WTC11 (cell line): Measurements from ENCODE around the gene RNASE4. TPM values are rescaled to one million over a fixed set of nuclear protein-coding genes. Genes with fewer than 3 reads are reported as not detected.

Experiments used
- ATAC-seq: fragments of 200-7000 bp; cut with Tn5 transposase; 2 replicates; pipeline ENCODE4 v1.10.0; 2021; ENCODE audit warnings: mild to moderate bottlenecking, moderate library complexity
- CTCF ChIA-PET: fragments of 300-600 bp; sonication (Branson Sonifier 250); formaldehyde crosslinking; loops from one replicate; lab custom pipeline; 2021; ENCODE audit warnings: antibody characterized with exemption; lab: Charles Lee
- POLR2A ChIA-PET: fragments of 350-600 bp; sonication (Branson Sonifier 250); formaldehyde crosslinking; loops from one replicate; lab custom pipeline; 2021; ENCODE audit warnings: antibody characterized with exemption; lab: Charles Lee
- DNase-seq: peaks from one replicate; pipeline ENCODE4 v3.0.0; 2021; ENCODE audit warnings: low spot score
- H3K27ac Mint-ChIP-seq: 2 replicates; pipeline ENCODE4 v1.8.0; 2021; ENCODE audit warnings: mixed read lengths
- H3K27me3 Mint-ChIP-seq: 2 replicates; pipeline ENCODE4 v1.8.0; 2021; ENCODE audit warnings: low read depth, mild to moderate bottlenecking, moderate library complexity, mixed read lengths
- H3K36me3 Mint-ChIP-seq: 2 replicates; pipeline ENCODE4 v1.8.0; 2021; ENCODE audit warnings: mixed read lengths
- H3K4me1 Mint-ChIP-seq: 2 replicates; pipeline ENCODE4 v1.8.0; 2022; ENCODE audit warnings: mixed read lengths
- H3K4me3 Mint-ChIP-seq: 2 replicates; pipeline ENCODE4 v1.8.0; 2021; ENCODE audit warnings: mild to moderate bottlenecking, moderate library complexity, mixed read lengths
- H3K9me3 Mint-ChIP-seq: 2 replicates; pipeline ENCODE4 v1.8.0; 2021; ENCODE audit warnings: mixed read lengths
- AFF4 ChIP-seq: sonication (generic); formaldehyde crosslinking; IDR thresholded peaks from 2 replicates; pipeline ENCODE4 v1.8.1; 2023; ENCODE audit warnings: mild to moderate bottlenecking, missing genetic modification reagents, borderline replicate concordance
- CREM ChIP-seq: sonication (generic); formaldehyde crosslinking; IDR thresholded peaks from 2 replicates; pipeline ENCODE4 v1.8.1; 2022; ENCODE audit warnings: mild to moderate bottlenecking, missing genetic modification reagents, moderate library complexity
- E2F1 ChIP-seq: sonication (generic); formaldehyde crosslinking; IDR thresholded peaks from 2 replicates; pipeline ENCODE4 v1.8.0; 2022; ENCODE audit warnings: mild to moderate bottlenecking, missing genetic modification reagents
- ERG ChIP-seq: fragments of 250-450 bp; sonication (Bioruptor Pico); IDR thresholded peaks from 2 replicates; pipeline ENCODE4 v1.8.0; 2021; ENCODE audit warnings: mild to moderate bottlenecking
- FOXK1 ChIP-seq: sonication (generic); formaldehyde crosslinking; IDR thresholded peaks from 2 replicates; pipeline ENCODE4 v1.8.0; 2022; ENCODE audit warnings: mild to moderate bottlenecking, moderate library complexity, missing genetic modification reagents
- FOXP1 ChIP-seq: sonication (generic); formaldehyde crosslinking; IDR thresholded peaks from 2 replicates; pipeline ENCODE4 v1.8.0; 2022; ENCODE audit warnings: missing genetic modification reagents, mild to moderate bottlenecking, moderate library complexity, borderline replicate concordance
- GABPB1 ChIP-seq: sonication (generic); formaldehyde crosslinking; IDR thresholded peaks from 2 replicates; pipeline ENCODE4 v1.8.1; 2023; ENCODE audit warnings: mild to moderate bottlenecking, missing genetic modification reagents
- JUN ChIP-seq: sonication (generic); formaldehyde crosslinking; IDR thresholded peaks from 2 replicates; pipeline ENCODE4 v1.8.0; 2023; ENCODE audit warnings: mild to moderate bottlenecking, missing genetic modification reagents
- NFE2L1 ChIP-seq: sonication (generic); formaldehyde crosslinking; IDR thresholded peaks from 2 replicates; pipeline ENCODE4 v1.8.1; 2023; ENCODE audit warnings: missing genetic modification reagents
- PRDM15 ChIP-seq: sonication (generic); formaldehyde crosslinking; IDR thresholded peaks from 2 replicates; pipeline ENCODE4 v1.8.0; 2022; ENCODE audit warnings: missing genetic modification reagents
- SMAD3 ChIP-seq: sonication (generic); formaldehyde crosslinking; IDR thresholded peaks from 2 replicates; pipeline ENCODE4 v1.8.0; 2022; ENCODE audit warnings: missing genetic modification reagents, mild to moderate bottlenecking, borderline replicate concordance
- SOX15 ChIP-seq: fragments of 250-450 bp; sonication (Bioruptor Pico); IDR thresholded peaks from 2 replicates; pipeline ENCODE4 v1.9.0; 2021; ENCODE audit warnings: mild to moderate bottlenecking
- USF2 ChIP-seq: sonication (generic); formaldehyde crosslinking; IDR thresholded peaks from 2 replicates; pipeline ENCODE4 v1.8.1; 2023; ENCODE audit warnings: mild to moderate bottlenecking, missing genetic modification reagents, moderate library complexity
- ZMAT4 ChIP-seq: fragments of 250-450 bp; sonication (Bioruptor Pico); IDR thresholded peaks from 2 replicates; pipeline ENCODE4 v1.9.0; 2021; ENCODE audit warnings: mild to moderate bottlenecking
- ZNF138 ChIP-seq: sonication (generic); formaldehyde crosslinking; conservative IDR thresholded peaks from 2 replicates; pipeline ENCODE4 v1.8.1; 2022; ENCODE audit warnings: mild to moderate bottlenecking, moderate library complexity, missing genetic modification reagents
- ZNF396 ChIP-seq: fragments of 250-450 bp; sonication (Bioruptor Pico); IDR thresholded peaks from 2 replicates; pipeline ENCODE4 v1.8.0; 2021; ENCODE audit warnings: mild to moderate bottlenecking, moderate library complexity, borderline replicate concordance
- ZNF512 ChIP-seq: sonication (generic); formaldehyde crosslinking; IDR thresholded peaks from 2 replicates; pipeline ENCODE4 v1.8.1; 2022; ENCODE audit warnings: missing genetic modification reagents, borderline replicate concordance
- ZNF671 ChIP-seq: fragments of 250-450 bp; sonication (Bioruptor Pico); IDR thresholded peaks from 2 replicates; pipeline ENCODE4 v1.8.0; 2021; ENCODE audit warnings: mild to moderate bottlenecking
- ZSCAN18 ChIP-seq: fragments of 250-450 bp; sonication (Bioruptor Pico); IDR thresholded peaks from 2 replicates; pipeline ENCODE4 v2.1.2; 2022; ENCODE audit warnings: mild to moderate bottlenecking, moderate library complexity
- total RNA-seq: library from RNA; stranded (reverse); gene quantifications from 3 replicates; pipeline ENCODE4 v1.2.3, GENCODE V29; 2021

Gene RNASE4
- total RNA-seq, 1 experiment from 2014 or later: 2.8 TPM

GRCh38 chr14:20682435-20683124, 1.8 kb upstream of the RNASE4 start (continued):
- no peak for TF ChIP-seq ZNF671
- no peak for TF ChIP-seq ZNF138 (CRISPR knock-in tag)
- no peak for TF ChIP-seq AFF4
- TF ChIP-seq FOXP1 (CRISPR knock-in tag): peak; percentile 70; the same call in 1 of the 2 replicates
- TF ChIP-seq FOXK1 (CRISPR knock-in tag): no peak
- TF ChIP-seq, all 79 proteins: peak for 10

- DNase-seq (peak; percentile 83), ATAC-seq (peak; percentile 55)
- H3K27ac Mint-ChIP-seq: no peak overlapping the region
- ChIA-PET POLR2A (interaction anchor here (0.8 to 3.6 kb wide), 3 partner anchors 26 to 341 kb away, joined by 3 to 24 read pairs (median 7); partner anchors contain the start of genes APEX1, OSGEP and PARP2), CTCF (interaction anchor here (0.8 to 8.1 kb wide), 10 partner anchors 19 to 410 kb away, joined by 3 to 106 read pairs (median 10); no protein-coding TSS in a partner anchor)
- no peak overlapping the region for H3K4me3 Mint-ChIP-seq
- peaks cover 10% of the 10 kb centered on the region for H3K27me3 Mint-ChIP-seq
- peaks cover 25% of the 10 kb centered on the region for H3K4me1 Mint-ChIP-seq
- no peaks in the 10 kb centered on the region for H3K36me3 Mint-ChIP-seq
- no peaks in the 10 kb centered on the region for H3K9me3 Mint-ChIP-seq
- no peak for TF ChIP-seq PRDM15
- TF ChIP-seq GABPB1: no peak
- no peak for TF ChIP-seq ZSCAN18 (CRISPR knock-in tag)
- TF ChIP-seq E2F1: no peak
- TF ChIP-seq ZNF512: no peak
- TF ChIP-seq CREM (CRISPR knock-in tag): 0 out of 2 replicates have a peak, but pooled peaks have one; percentile 20
- TF ChIP-seq SMAD3 (CRISPR knock-in tag): 0 out of 2 replicates have a peak, but pooled peaks have one; percentile 28
- TF ChIP-seq ZMAT4 (CRISPR knock-in tag): no peak
- no peak for TF ChIP-seq NFE2L1 (CRISPR knock-in tag)
- no peak for TF ChIP-seq ERG (CRISPR knock-in tag)
- peak; percentile 3; the same call in 1 of the 2 replicates for TF ChIP-seq USF2 (CRISPR knock-in tag)
- TF ChIP-seq ZNF396 (CRISPR knock-in tag): no peak
- no peak for TF ChIP-seq JUN (CRISPR knock-in tag)
- TF ChIP-seq SOX15 (CRISPR knock-in tag): no peak
Observed at GRCh38 chr14:20683125-20683890, 1.1 kb upstream of the RNASE4 start.
